B cell (primary cell): ENCODE data around the gene S100A3. TPM values are rescaled to one million over a fixed set of nuclear protein-coding genes. Genes with fewer than 3 reads are reported as not detected.

Experiments used
- ATAC-seq: fragments of 200-7000 bp; cut with Tn5 transposase; one replicate; pipeline ENCODE4 v1.10.0; 2021; ENCODE audit warnings: low read depth, mild to moderate bottlenecking, moderate number of reproducible peaks, moderate library complexity
- CTCF ChIA-PET: fragments of 350-600 bp; sonication (Branson Sonifier 250); formaldehyde crosslinking; loops from one replicate; lab custom pipeline; 2021; ENCODE audit warnings: antibody characterized with exemption, inconsistent platforms; lab: Charles Lee
- POLR2A ChIA-PET: fragments of 350-600 bp; sonication (Branson Sonifier 250); formaldehyde crosslinking; loops from one replicate; lab custom pipeline; 2021; ENCODE audit warnings: antibody characterized with exemption; lab: Charles Lee
- DNase-seq: peaks from one replicate; pipeline ENCODE4 v3.0.0; 2013
- H2AFZ ChIP-seq: 2 replicates; pipeline ENCODE4 v1.6.1; 2012; ENCODE audit warnings: mild to moderate bottlenecking, low read depth, low read length; ENCODE audit not compliant: insufficient read depth, poor library complexity, severe bottlenecking
- H3K27ac ChIP-seq, 2 donors: 1 replicate in 1 of 2; 2 replicates in 1 of 2; pipeline ENCODE4 v1.5.1; 2012 to 2013; ENCODE audit warnings: low read length in 2 of 2, mild to moderate bottlenecking in 2 of 2, moderate library complexity in 1 of 2
- H3K27me3 ChIP-seq, 4 experiments: fragments of 200-600 bp in 1 of 4; sonication (generic) in 1 of 4; replicated peaks in 1 of 4; 1 replicate in 2 of 4; 2 replicates in 2 of 4; pipeline versions ENCODE4 v1.6.1 to v1.7.0; 2013 to 2016; ENCODE audit warnings: low read length in 3 of 4, mild to moderate bottlenecking in 2 of 4, mixed read lengths in 1 of 4, moderate library complexity in 1 of 4; ENCODE audit not compliant: insufficient read depth in 4 of 4, control insufficient read depth in 3 of 4; ENCODE audit errors: control extremely low read depth in 1 of 4
- H3K36me3 ChIP-seq, 2 experiments: replicated peaks in 1 of 2; 1 replicate in 1 of 2; 2 replicates in 1 of 2; pipeline versions ENCODE4 v1.6.1 to v1.7.1; 2013; ENCODE audit warnings: low read length in 1 of 2; ENCODE audit not compliant: insufficient read depth in 2 of 2, control insufficient read depth in 1 of 2; ENCODE audit errors: control extremely low read depth in 1 of 2, extremely low read depth in 1 of 2
- H3K4me1 ChIP-seq, 2 donors: fragments of 200-600 bp in 1 of 2; sonication (generic) in 1 of 2; 1 replicate in 1 of 2; 2 replicates in 1 of 2; pipeline versions ENCODE4 v1.5.1 to v1.6.1; 2013 to 2017; ENCODE audit warnings: low read length in 2 of 2; ENCODE audit not compliant: control insufficient read depth in 2 of 2, insufficient read depth in 2 of 2
- H3K4me2 ChIP-seq: replicated peaks from 2 replicates; pipeline ENCODE3; 2012; ENCODE audit warnings: mild to moderate bottlenecking, low read depth, low read length; ENCODE audit not compliant: poor library complexity, severe bottlenecking
- H3K4me3 ChIP-seq, 5 experiments: fragments of 200-600 bp in 1 of 5; sonication (generic) in 1 of 5; 1 replicate in 3 of 5; 2 replicates in 2 of 5; pipeline versions ENCODE4 v1.5.1 to v1.7.0; 2011 to 2016; ENCODE audit warnings: low read length in 4 of 5, mild to moderate bottlenecking in 4 of 5, low read depth in 2 of 5, control low read depth in 1 of 5, moderate library complexity in 1 of 5; ENCODE audit not compliant: insufficient read depth in 1 of 5; ENCODE audit errors: control extremely low read depth in 1 of 5, extremely low read depth in 1 of 5
- H3K79me2 ChIP-seq: fragments of 200-600 bp; sonication (generic); one replicate; pipeline ENCODE4 v1.6.0; 2016; ENCODE audit warnings: low read length; ENCODE audit not compliant: control insufficient read depth, insufficient read depth
- H3K9ac ChIP-seq: fragments of 200-600 bp; sonication (generic); 2 replicates; pipeline ENCODE4 v1.6.1; 2017; ENCODE audit warnings: mild to moderate bottlenecking, low read length, moderate library complexity
- H3K9me3 ChIP-seq, 3 donors: one replicate each; pipeline versions ENCODE4 v1.6.1 to v1.7.1; 2013; ENCODE audit warnings: low read length in 2 of 3; ENCODE audit not compliant: control insufficient read depth in 2 of 3, insufficient read depth in 1 of 3; ENCODE audit errors: control extremely low read depth in 1 of 3
- H4K20me1 ChIP-seq: 2 replicates; pipeline ENCODE4 v1.6.0; 2012; ENCODE audit warnings: mild to moderate bottlenecking, low read length; ENCODE audit not compliant: insufficient read depth, control insufficient read depth, poor library complexity, severe bottlenecking
- H3K27ac Mint-ChIP-seq: one replicate; pipeline ENCODE4 v1.8.0; 2021; ENCODE audit warnings: mixed read lengths
- H3K27me3 Mint-ChIP-seq: one replicate; pipeline ENCODE4 v1.8.0; 2021; ENCODE audit warnings: mixed read lengths
- H3K4me1 Mint-ChIP-seq: one replicate; pipeline ENCODE4 v1.8.0; 2021; ENCODE audit warnings: mixed read lengths
- H3K4me3 Mint-ChIP-seq: one replicate; pipeline ENCODE4 v1.8.0; 2021; ENCODE audit warnings: mixed read lengths
- H3K9me3 Mint-ChIP-seq: one replicate; pipeline ENCODE4 v1.8.0; 2022; ENCODE audit warnings: mixed read lengths; ENCODE audit not compliant: insufficient read depth
- EZH2 ChIP-seq: IDR thresholded peaks from 2 replicates; pipeline ENCODE4 v1.6.1; 2012; ENCODE audit warnings: borderline replicate concordance, low read depth, mild to moderate bottlenecking, moderate library complexity, low read length; ENCODE audit not compliant: insufficient read depth, poor library complexity, severe bottlenecking
- WGBS: methylation state at CpG from one replicate; pipeline ENCODE4 v1.1.5; 2013; ENCODE audit warnings: missing lambda C conversion rate; ENCODE audit not compliant: insufficient coverage; 5-methylcytosine and 5-hydroxymethylcytosine counted together
- intact Hi-C: fragments of 100-400 bp; cut with micrococcal nuclease; formaldehyde crosslinking; loops from one replicate; pipeline ENCODE4 v1.10.0; 2022
- polyA plus RNA-seq: library from polyadenylated mRNA; depleted of rRNA; stranded (reverse); fragments of >200 nt; gene quantifications from 2 replicates; pipeline ENCODE4 v1.2.3, GENCODE V29; 2012
- total RNA-seq, 2 donors: library from RNA; stranded (reverse); fragments of 120-200 nt in 1 of 2; gene quantifications; 1 replicate in 1 of 2; 2 replicates in 1 of 2; pipeline versions ENCODE4 v1.2.3 to v1.2.4, GENCODE V29; 2013 to 2022
- TF ChIP-seq, protein P1 (sequence below): fragments of 200-600 bp; IDR thresholded peaks from one replicate; pipeline ENCODE4 v1.8.0; 2022; ENCODE audit warnings: antibody characterized with exemption, mild to moderate bottlenecking

The S100A3 gene
- total and polyA plus RNA-seq, 2 donors (not counting 1 experiment from before 2014, with no cell fraction given), result not detected

GRCh38 chr1:153542956-153543711 lies 5.9 kb downstream of the S100A3 start:
- Histone ChIP-seq H3K27me3 (no peaks in the 10 kb centered on the region), H3K27ac (no peak overlapping the region), H3K79me2 (no peaks in the 10 kb centered on the region), H4K20me1 (no peaks in the 10 kb centered on the region), H2AFZ (no peak overlapping the region), H3K9ac (no peak overlapping the region), H3K4me1 (peaks cover 40 to 46% of the 10 kb centered on the region in 2 donors), H3K4me3 (no peak overlapping the region), H3K4me2 (no peak overlapping the region), H3K36me3 (peaks cover 0 to 2% of the 10 kb centered on the region in 2 experiments), H3K9me3 (peaks cover 0 to 12% (median 0%) of the 10 kb centered on the region in 3 donors)
- WGBS, result 92% methylated on average over 5 of the region's 13 CpGs
- ATAC-seq (no peak), DNase-seq (no peak)
- Mint-ChIP-seq H3K27me3 (no peaks in the 10 kb centered on the region), H3K27ac (peak overlapping the region; percentile 50), H3K4me1 (peaks cover 60% of the 10 kb centered on the region), H3K4me3 (no peak overlapping the region), H3K9me3 (no peaks in the 10 kb centered on the region)
- CTCF ChIA-PET, result interaction anchor here (1.1 to 7.5 kb wide), 4 partner anchors 10 to 32 kb away, joined by 3 to 59 read pairs (median 18); partner anchors contain the start of gene S100A6
- POLR2A ChIA-PET, result no interaction called here
- intact Hi-C loops, result no loop called here
- TF ChIP-seq EZH2, result no peak
- TF ChIP-seq, protein P1, sequence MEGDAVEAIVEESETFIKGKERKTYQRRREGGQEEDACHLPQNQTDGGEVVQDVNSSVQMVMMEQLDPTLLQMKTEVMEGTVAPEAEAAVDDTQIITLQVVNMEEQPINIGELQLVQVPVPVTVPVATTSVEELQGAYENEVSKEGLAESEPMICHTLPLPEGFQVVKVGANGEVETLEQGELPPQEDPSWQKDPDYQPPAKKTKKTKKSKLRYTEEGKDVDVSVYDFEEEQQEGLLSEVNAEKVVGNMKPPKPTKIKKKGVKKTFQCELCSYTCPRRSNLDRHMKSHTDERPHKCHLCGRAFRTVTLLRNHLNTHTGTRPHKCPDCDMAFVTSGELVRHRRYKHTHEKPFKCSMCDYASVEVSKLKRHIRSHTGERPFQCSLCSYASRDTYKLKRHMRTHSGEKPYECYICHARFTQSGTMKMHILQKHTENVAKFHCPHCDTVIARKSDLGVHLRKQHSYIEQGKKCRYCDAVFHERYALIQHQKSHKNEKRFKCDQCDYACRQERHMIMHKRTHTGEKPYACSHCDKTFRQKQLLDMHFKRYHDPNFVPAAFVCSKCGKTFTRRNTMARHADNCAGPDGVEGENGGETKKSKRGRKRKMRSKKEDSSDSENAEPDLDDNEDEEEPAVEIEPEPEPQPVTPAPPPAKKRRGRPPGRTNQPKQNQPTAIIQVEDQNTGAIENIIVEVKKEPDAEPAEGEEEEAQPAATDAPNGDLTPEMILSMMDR, result no peak
